ENCODE measurements around the gene UNC5C. TPM values are rescaled to one million over a fixed set of nuclear protein-coding genes. Genes with fewer than 3 reads are reported as not detected.

The UNC5C gene
- total RNA-seq, 4 donors from 2014 or later, result 2.2 to 19.0 (median 2.5) TPM

DNA sequence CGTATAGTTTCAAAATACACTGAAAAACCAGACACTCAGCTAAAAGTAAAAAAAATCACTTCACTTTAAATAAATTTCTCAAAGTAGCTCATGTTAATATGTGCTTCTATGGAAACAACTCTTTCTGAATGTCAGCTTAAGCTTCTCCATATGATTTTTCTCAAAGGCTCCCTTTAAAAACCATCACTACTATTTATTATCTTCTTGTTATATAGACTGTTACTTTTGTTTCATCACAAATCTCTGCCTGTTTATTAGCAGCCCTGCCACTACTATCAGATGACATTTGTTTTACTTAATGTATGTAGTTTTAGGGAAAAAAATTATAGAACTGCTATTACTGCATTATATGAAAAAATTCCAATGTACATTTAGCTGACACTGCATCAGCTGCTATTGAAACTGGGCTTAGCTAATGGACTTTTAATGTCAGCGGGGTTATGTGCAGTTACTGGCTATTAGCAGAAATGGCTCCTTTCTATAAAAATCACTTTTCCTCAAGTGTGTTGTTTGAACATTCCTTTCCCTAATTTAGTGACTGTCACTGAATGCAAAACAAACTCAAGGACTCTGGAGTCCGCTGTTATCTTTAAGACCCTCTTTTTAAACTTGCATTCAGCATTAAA lies 10.8 kb downstream of the UNC5C start:
- DNase-seq, result no peak
- Histone ChIP-seq H3K4me3 (no peak overlapping the region), H3K9me3 (no peaks in the 10 kb centered on the region), H3K4me1 (no peaks in the 10 kb centered on the region), H3K36me3 (no peaks in the 10 kb centered on the region), H3K27ac (peak overlapping the region in 1 of 4 donors; percentile 20), H3K27me3 (no peaks in the 10 kb centered on the region)
- no peak for TF ChIP-seq POLR2A (IDR thresholded peaks at IDR 0.05)
- no peak for TF ChIP-seq CTCF (IDR thresholded peaks at IDR 0.05)

DNA sequence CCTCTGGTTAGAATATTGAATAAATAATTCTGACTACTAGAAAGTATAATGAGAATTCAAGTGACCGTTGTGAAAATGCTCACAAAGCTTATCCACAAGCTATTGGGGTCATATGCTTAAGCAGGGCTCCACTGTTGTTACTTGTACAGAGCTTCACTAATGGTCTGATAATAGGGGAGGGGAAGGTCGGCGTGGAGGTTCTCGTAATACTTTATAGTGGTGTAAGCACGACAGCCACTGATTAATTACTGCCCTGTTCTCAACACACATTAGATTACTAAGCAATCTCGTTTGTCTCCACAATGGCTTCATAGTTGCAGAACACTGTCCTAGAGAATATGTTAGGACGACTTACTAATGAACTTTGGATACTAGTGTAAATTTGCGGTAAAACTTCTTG lies 11.6 kb downstream of the UNC5C start:
- no peak overlapping the region for H3K4me3 ChIP-seq
- TF ChIP-seq POLR2A (IDR thresholded peaks at IDR 0.05) (no peak), CTCF (IDR thresholded peaks at IDR 0.05) (no peak)
- no peak for DNase-seq

GRCh38 chr4:95536650-95537049 lies 12.1 kb downstream of the UNC5C start:
- H3K9me3 ChIP-seq, result no peaks in the 10 kb centered on the region
- TF ChIP-seq CTCF (IDR thresholded peaks at IDR 0.05) (no peak), POLR2A (IDR thresholded peaks at IDR 0.05) (no peak)
- no peaks in the 10 kb centered on the region for H3K27me3 ChIP-seq
- no peaks in the 10 kb centered on the region for H3K4me1 ChIP-seq
- DNase-seq, result no peak
- no peak overlapping the region for H3K27ac ChIP-seq
- H3K4me3 ChIP-seq, result no peak overlapping the region
- H3K36me3 ChIP-seq, result no peaks in the 10 kb centered on the region

More for the DNA sequence above, 11.6 kb downstream of the UNC5C start:
- no peaks in the 10 kb centered on the region for H3K36me3 ChIP-seq
- no peaks in the 10 kb centered on the region for H3K9me3 ChIP-seq
- H3K27ac ChIP-seq, result no peak overlapping the region
- no peaks in the 10 kb centered on the region for H3K4me1 ChIP-seq
- H3K27me3 ChIP-seq, result no peaks in the 10 kb centered on the region

GRCh38 chr4:95535180-95535579 lies 13.6 kb downstream of the UNC5C start:
- Histone ChIP-seq H3K4me3 (no peak overlapping the region), H3K27ac (no peak overlapping the region), H3K36me3 (no peaks in the 10 kb centered on the region), H3K4me1 (no peaks in the 10 kb centered on the region), H3K9me3 (no peaks in the 10 kb centered on the region), H3K27me3 (no peaks in the 10 kb centered on the region)
- DNase-seq, result no peak
- no peak for TF ChIP-seq POLR2A (IDR thresholded peaks at IDR 0.05)
- TF ChIP-seq CTCF (IDR thresholded peaks at IDR 0.05), result no peak

GRCh38 chr4:95534032-95534431 lies 14.7 kb downstream of the UNC5C start:
- no peaks in the 10 kb centered on the region for H3K36me3 ChIP-seq
- no peak overlapping the region for H3K4me3 ChIP-seq
- TF ChIP-seq CTCF (IDR thresholded peaks at IDR 0.05) (no peak), POLR2A (IDR thresholded peaks at IDR 0.05) (no peak)
- no peak for DNase-seq
- no peaks in the 10 kb centered on the region for H3K9me3 ChIP-seq
- no peaks in the 10 kb centered on the region for H3K27me3 ChIP-seq
- H3K4me1 ChIP-seq, result no peaks in the 10 kb centered on the region
- H3K27ac ChIP-seq, result no peak overlapping the region

DNA sequence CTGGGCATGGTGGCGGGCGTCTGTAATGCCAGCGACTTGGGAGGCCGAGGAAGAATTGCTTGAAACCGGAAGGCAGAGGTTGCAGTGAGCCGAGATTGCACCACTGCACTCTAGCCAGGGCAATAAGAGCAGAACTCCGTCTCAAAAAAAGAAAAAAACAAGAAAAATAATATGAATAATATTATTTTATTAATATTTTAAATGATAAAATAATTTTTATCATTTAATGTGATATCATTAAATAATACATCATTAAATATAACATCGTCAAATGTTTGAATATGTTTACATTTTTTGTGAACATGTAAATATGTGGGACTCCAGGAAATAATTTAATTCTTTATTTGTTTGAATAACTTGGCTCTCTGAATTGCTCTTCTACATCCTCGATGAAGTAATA lies 15.5 kb downstream of the UNC5C start:
- no peaks in the 10 kb centered on the region for H3K27me3 ChIP-seq
- H3K4me1 ChIP-seq, result no peaks in the 10 kb centered on the region
- H3K4me3 ChIP-seq, result no peak overlapping the region
- H3K36me3 ChIP-seq, result no peaks in the 10 kb centered on the region
- H3K9me3 ChIP-seq, result no peaks in the 10 kb centered on the region
- H3K27ac ChIP-seq, result no peak overlapping the region
- no peak for TF ChIP-seq CTCF (IDR thresholded peaks at IDR 0.05)
- TF ChIP-seq POLR2A (IDR thresholded peaks at IDR 0.05), result no peak
- no peak for DNase-seq
